ENCODE data around the gene FNIP2. TPM values are rescaled to one million over a fixed set of nuclear protein-coding genes. Genes with fewer than 3 reads are reported as not detected.

The FNIP2 gene
- total and polyA plus RNA-seq, 9 of the 15 experiments (the other 6 are each of a cell fraction or from before 2014, with no cell fraction given), result 1.7 to 15.5 (median 8.3) TPM

- DNase-seq (ENCODE audit: extremely low read depth in 1 of 4, low spot score in 3 of 4), result no peak
- FAIRE-seq, result peak; percentile 57
- Histone ChIP-seq H3K4me2 (ENCODE audit: insufficient read depth, low read length) (no peak overlapping the region), H3K9ac (ENCODE audit: insufficient read depth in 1 of 2, low read depth in 2 of 2, low read length in 2 of 2) (no peak overlapping the region), H3K27me3 (ENCODE audit: control insufficient read depth in 2 of 2, insufficient read depth in 2 of 2, low read length in 2 of 2) (peaks cover 0 to 5% of the 10 kb centered on the region in 2 experiments; a peak in 3 of 5 replicates), H3K79me2 (ENCODE audit: control insufficient read depth, insufficient read depth, low read length) (no peaks in the 10 kb centered on the region), H2AFZ (ENCODE audit: low read depth, low read length) (no peak overlapping the region), H3K9me1 (ENCODE audit: control insufficient read depth, insufficient read depth, low read length) (no peaks in the 10 kb centered on the region), H3K9me3 (replicated peaks; ENCODE audit: control insufficient read depth, insufficient read depth, low read depth, low read length) (no peaks in the 10 kb centered on the region), H3K4me3 (no peak overlapping the region), H3K4me1 (replicated peaks in 1 of 2; ENCODE audit: control insufficient read depth in 2 of 2, insufficient read depth in 2 of 2, low read length in 2 of 2) (no peaks in the 10 kb centered on the region; a peak in 1 of 5 replicates), H4K20me1 (replicated peaks; ENCODE audit: control insufficient read depth, insufficient read depth, low read length) (no peaks in the 10 kb centered on the region), H3K36me3 (ENCODE audit: control insufficient read depth, insufficient read depth, low read length) (no peaks in the 10 kb centered on the region), H3K27ac (ENCODE audit: extremely low read depth, low read depth, low read length) (no peak overlapping the region)
- TF ChIP-seq STAT5B (CRISPR knock-in tag; IDR thresholded peaks at IDR 0.05) (no peak), ZNF121 (CRISPR knock-in tag; conservative IDR thresholded peaks at IDR 0.05) (no peak), ZHX1 (conservative IDR thresholded peaks at IDR 0.05; ENCODE audit: low read length) (no peak), SNAPC5 (CRISPR knock-in tag; IDR thresholded peaks at IDR 0.05) (no peak), ZNF3 (CRISPR knock-in tag; IDR thresholded peaks at IDR 0.05) (no peak), YBX1 (IDR thresholded peaks at IDR 0.05) (no peak), TEAD2 (tag; IDR thresholded peaks at IDR 0.05) (no peak), FOXA1 (IDR thresholded peaks at IDR 0.05; ENCODE audit: borderline replicate concordance) (no peak), MCM5 (IDR thresholded peaks at IDR 0.05; ENCODE audit: low read depth) (no peak), ADNP (tag; IDR thresholded peaks at IDR 0.05) (no peak), ZNF511 (CRISPR knock-in tag; IDR thresholded peaks at IDR 0.05) (no peak), SMARCE1 (IDR thresholded peaks at IDR 0.05) (no peak), SIN3A (IDR thresholded peaks at IDR 0.05; ENCODE audit: borderline replicate concordance in 2 of 2, control insufficient read depth in 1 of 2, low read depth in 2 of 2, low read length in 2 of 2) (no peak)
- no TSS peak for BruUV-seq (replicated peaks)
- in situ Hi-C loops (cut with MboI) (no loop called here), intact Hi-C loops (cut with micrococcal nuclease) (no loop called here)
- ChIA-PET POLR2A (no interaction called here), CTCF (ENCODE audit: low intra/inter-chr PET ratio) (no interaction called here)
- ATAC-seq, result no peak
- 22% methylated on average over 2 of the region's 2 CpGs for WGBS (ENCODE audit: insufficient coverage, low coverage, missing lambda C conversion rate)
Measured at GRCh38 chr4:158940271-158940670, 171.4 kb downstream of the FNIP2 start.

Measured in K562 (cell line).